ENCODE results near the gene B3GAT1.

DNA sequence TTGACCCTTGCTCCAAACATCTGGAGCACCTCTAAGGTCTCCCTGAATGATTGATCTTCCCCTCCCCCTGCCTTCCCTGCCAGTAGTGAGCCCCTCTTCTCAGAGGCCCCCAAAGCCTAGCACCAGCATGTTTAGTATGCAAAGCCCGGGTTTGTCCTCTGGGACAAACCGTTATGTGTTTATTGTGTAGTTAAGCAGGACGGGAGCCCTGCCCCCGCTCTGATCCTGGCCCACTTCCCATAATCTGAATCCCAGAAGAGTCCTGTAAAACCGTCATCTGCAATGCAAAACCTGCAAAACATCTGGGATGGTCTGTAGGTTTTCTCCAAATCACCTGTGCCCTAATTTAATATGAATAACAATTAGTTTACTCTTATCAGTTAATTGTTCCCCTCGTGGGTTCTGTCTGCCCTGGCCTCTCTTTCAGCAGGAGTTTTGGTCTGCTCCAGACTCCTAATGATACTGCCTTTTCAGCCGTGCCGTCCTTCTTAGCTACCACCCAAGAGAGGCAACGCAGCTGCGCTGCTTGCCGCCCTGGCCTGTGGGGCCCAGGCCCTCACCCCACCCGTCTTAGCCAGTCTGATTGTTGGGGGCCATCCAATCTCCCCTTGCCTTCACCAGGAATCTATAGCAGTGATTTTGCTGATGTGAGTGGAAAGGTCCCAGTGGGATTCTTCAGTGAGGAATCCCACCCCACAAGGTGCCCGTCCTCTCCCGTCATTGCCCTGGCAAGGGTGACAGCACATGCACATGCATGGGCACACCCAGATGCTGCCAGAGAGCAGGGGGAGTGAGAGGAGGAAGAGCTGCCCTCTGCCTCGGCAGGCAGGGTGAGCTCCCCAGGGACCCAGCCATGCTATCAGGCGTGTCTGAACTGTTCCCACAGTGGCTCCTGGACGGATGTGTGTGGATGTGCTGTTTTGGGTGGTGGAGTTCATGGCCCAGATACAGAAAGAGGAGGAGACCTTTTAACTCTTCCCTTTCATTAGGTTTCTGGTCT is 3.0 kb upstream of the B3GAT1 start:
- TF ChIP-seq, protein P1, sequence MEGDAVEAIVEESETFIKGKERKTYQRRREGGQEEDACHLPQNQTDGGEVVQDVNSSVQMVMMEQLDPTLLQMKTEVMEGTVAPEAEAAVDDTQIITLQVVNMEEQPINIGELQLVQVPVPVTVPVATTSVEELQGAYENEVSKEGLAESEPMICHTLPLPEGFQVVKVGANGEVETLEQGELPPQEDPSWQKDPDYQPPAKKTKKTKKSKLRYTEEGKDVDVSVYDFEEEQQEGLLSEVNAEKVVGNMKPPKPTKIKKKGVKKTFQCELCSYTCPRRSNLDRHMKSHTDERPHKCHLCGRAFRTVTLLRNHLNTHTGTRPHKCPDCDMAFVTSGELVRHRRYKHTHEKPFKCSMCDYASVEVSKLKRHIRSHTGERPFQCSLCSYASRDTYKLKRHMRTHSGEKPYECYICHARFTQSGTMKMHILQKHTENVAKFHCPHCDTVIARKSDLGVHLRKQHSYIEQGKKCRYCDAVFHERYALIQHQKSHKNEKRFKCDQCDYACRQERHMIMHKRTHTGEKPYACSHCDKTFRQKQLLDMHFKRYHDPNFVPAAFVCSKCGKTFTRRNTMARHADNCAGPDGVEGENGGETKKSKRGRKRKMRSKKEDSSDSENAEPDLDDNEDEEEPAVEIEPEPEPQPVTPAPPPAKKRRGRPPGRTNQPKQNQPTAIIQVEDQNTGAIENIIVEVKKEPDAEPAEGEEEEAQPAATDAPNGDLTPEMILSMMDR (IDR thresholded peaks at IDR 0.05; ENCODE audit: low read length) = no peak
- TF ChIP-seq EZH2 (optimal IDR thresholded peaks at IDR 0.05; ENCODE audit: low read depth, low read length) = no peak
